CD4-positive, alpha-beta T cell treated with Interleukin-4 for 1 hour (primary cell): ENCODE data around the gene GOLM1.
"Not testable (repeated sequence)": the region's sequence is repeated elsewhere in the genome, so short reads cannot be mapped to it uniquely, and the experiment has no call there.

Experiments used
- DNase-seq, 2 donors: peaks; one replicate each; pipeline ENCODE4 v3.0.0-alpha.2; 2020 to 2022

The GOLM1 gene

GRCh38 chr9:86079865-86080469 lies 19.4 kb downstream of the GOLM1 start:
- no peak for DNase-seq

GRCh38 chr9:86079421-86079831 lies 19.9 kb downstream of the GOLM1 start:
- DNase-seq: no peak

GRCh38 chr9:86078731-86079130 lies 20.6 kb downstream of the GOLM1 start:
- DNase-seq: no peak

GRCh38 chr9:86077276-86077675 lies 22.1 kb downstream of the GOLM1 start:
- DNase-seq: no peak

- DNase-seq: no peak
These were observed 23.9 kb downstream of the GOLM1 start for GRCh38 chr9:86075132-86076109.

GRCh38 chr9:86073839-86074238 lies 25.5 kb downstream of the GOLM1 start:
- DNase-seq: no peak

GRCh38 chr9:86072394-86072877 lies 26.9 kb downstream of the GOLM1 start:
- no peak for DNase-seq

GRCh38 chr9:86069206-86069869 lies 30.0 kb downstream of the GOLM1 start:
- DNase-seq: peak; percentile 10 to 32

GRCh38 chr9:86064220-86064619 lies 35.1 kb downstream of the GOLM1 start:
- no peak for DNase-seq

GRCh38 chr9:86062845-86063693 lies 36.3 kb downstream of the GOLM1 start:
- no peak for DNase-seq

GRCh38 chr9:86061972-86062739 lies 37.2 kb downstream of the GOLM1 start:
- DNase-seq: no peak

- DNase-seq: no peak
These were observed 41.9 kb downstream of the GOLM1 start for GRCh38 chr9:86057491-86057890.

GRCh38 chr9:86054695-86055094 lies 44.7 kb downstream of the GOLM1 start:
- DNase-seq: no peak

- peak in 1 of 2 donors; percentile 1 for DNase-seq
These were observed 46.5 kb downstream of the GOLM1 start for GRCh38 chr9:86052556-86053468.

GRCh38 chr9:86048018-86048742 lies 51.2 kb downstream of the GOLM1 start:
- not testable (repeated sequence) for DNase-seq

GRCh38 chr9:86047361-86047760 lies 52.0 kb downstream of the GOLM1 start:
- DNase-seq: no peak

- no peak for DNase-seq
These were observed 52.4 kb downstream of the GOLM1 start for GRCh38 chr9:86046930-86047341.

- DNase-seq: no peak
These were observed 53.2 kb downstream of the GOLM1 start for GRCh38 chr9:86046071-86046636.

GRCh38 chr9:86045654-86046053 lies 53.7 kb downstream of the GOLM1 start:
- no peak for DNase-seq
